ENCODE measurements around the gene TPMT. TPM values are rescaled to one million over a fixed set of nuclear protein-coding genes. Genes with fewer than 3 reads are reported as not detected.

The TPMT gene
- total and polyA plus RNA-seq, 12 donors, result 13.3 to 87.2 (median 20.1) TPM

DNA sequence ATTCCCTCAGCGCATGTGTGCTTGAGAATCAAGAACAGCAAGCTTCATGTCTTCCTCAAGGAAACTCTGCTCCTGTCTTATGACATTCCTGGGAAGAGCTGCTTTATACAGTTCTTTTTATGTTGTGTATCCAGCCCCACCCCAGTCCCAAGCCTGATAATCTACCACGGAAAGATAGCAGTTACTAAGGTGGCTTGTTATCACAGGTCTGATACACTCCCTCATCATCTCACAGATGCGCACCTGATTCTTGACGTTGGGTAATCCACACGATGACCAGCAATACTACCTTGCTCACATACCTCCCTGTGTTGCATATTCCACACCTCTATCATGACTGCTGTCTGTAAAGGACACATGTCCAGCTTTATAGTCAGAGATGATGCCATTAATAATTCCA lies 35.6 kb downstream of the TPMT start:
- no peak for TF ChIP-seq POLR2A (IDR thresholded peaks at IDR 0.05)
- TF ChIP-seq, protein P1, sequence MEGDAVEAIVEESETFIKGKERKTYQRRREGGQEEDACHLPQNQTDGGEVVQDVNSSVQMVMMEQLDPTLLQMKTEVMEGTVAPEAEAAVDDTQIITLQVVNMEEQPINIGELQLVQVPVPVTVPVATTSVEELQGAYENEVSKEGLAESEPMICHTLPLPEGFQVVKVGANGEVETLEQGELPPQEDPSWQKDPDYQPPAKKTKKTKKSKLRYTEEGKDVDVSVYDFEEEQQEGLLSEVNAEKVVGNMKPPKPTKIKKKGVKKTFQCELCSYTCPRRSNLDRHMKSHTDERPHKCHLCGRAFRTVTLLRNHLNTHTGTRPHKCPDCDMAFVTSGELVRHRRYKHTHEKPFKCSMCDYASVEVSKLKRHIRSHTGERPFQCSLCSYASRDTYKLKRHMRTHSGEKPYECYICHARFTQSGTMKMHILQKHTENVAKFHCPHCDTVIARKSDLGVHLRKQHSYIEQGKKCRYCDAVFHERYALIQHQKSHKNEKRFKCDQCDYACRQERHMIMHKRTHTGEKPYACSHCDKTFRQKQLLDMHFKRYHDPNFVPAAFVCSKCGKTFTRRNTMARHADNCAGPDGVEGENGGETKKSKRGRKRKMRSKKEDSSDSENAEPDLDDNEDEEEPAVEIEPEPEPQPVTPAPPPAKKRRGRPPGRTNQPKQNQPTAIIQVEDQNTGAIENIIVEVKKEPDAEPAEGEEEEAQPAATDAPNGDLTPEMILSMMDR (IDR thresholded peaks at IDR 0.05), result no peak
- Histone ChIP-seq H3K36me3 (replicated peaks in 1 of 2) (no peaks in the 10 kb centered on the region), H3K27me3 (no peaks in the 10 kb centered on the region), H3K9me3 (replicated peaks in 1 of 3) (no peaks in the 10 kb centered on the region), H3K4me1 (replicated peaks in 1 of 2) (peaks cover 5 to 6% of the 10 kb centered on the region in 2 donors), H3K4me3 (no peak overlapping the region), H3K27ac (no peak overlapping the region)
- 72 to 88% (median 82%) methylated on average over 5 of the region's 5 CpGs for WGBS, 4 donors
- no peak for DNase-seq
- intact Hi-C loops (cut with DNase I), result no loop called here

DNA sequence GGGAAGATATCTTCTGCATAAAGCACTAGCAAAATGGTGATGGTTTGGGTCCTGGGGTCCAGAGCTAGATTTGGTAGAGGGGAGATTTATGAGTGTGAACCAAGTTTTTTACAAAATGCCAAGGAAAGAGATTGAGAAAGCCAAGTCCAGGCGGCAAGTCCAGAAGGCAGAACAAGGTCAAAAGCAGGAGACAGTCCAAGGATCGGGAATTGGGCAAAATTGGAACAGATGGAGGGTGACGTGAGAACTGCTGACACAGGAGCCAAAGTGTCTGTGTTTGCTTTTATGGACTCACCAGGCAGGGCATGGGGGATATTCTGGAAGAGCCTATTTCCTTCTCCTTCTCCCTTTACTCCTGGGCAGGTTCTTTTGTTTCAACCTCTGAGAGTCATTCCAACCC lies 36.5 kb downstream of the TPMT start:
- WGBS, 4 donors, result 31 to 42% (median 36%) methylated on average over 3 of the region's 3 CpGs
- Histone ChIP-seq H3K36me3 (replicated peaks in 1 of 2) (no peaks in the 10 kb centered on the region), H3K4me3 (no peak overlapping the region), H3K27me3 (no peaks in the 10 kb centered on the region), H3K4me1 (replicated peaks in 1 of 2) (peaks cover 5 to 6% of the 10 kb centered on the region in 2 donors), H3K27ac (no peak overlapping the region), H3K9me3 (replicated peaks in 1 of 3) (no peaks in the 10 kb centered on the region)
- intact Hi-C loops (cut with DNase I), result no loop called here
- peak in 3 of 7 donors; percentile 17 to 33 (median 28) for DNase-seq
- no peak for TF ChIP-seq POLR2A (IDR thresholded peaks at IDR 0.05)
- TF ChIP-seq, protein P1 (IDR thresholded peaks at IDR 0.05), result no peak

DNA sequence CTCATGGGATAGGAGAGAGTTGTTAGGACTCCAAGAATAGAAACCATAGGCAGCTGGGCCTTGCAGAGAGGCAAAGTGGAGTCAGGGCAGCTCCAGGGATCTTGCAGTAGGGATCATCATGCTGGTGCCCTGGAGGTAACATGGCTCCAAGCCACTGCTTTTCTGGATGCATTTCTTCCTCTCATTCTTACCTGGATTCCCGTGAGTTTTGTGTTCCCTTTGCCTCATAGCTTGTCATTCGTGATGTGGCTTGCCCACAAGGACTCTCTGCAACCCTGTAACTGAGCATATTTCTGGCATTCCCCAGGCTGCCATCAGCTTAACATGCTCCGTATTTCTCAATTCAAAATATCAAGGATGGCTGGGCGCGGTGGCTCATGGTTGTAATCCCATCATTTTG lies 37.7 kb downstream of the TPMT start:
- WGBS, 4 donors, result 80 to 87% (median 84%) methylated on average over 5 of the region's 5 CpGs
- TF ChIP-seq, protein P1 (IDR thresholded peaks at IDR 0.05), result no peak
- TF ChIP-seq POLR2A (IDR thresholded peaks at IDR 0.05), result no peak
- H3K9me3 ChIP-seq (replicated peaks in 1 of 3), result no peaks in the 10 kb centered on the region
- no peak overlapping the region for H3K27ac ChIP-seq
- peaks cover 3% of the 10 kb centered on the region in 2 donors for H3K4me1 ChIP-seq (replicated peaks in 1 of 2)
- DNase-seq, result no peak
- intact Hi-C loops (cut with DNase I), result no loop called here
- no peak overlapping the region for H3K4me3 ChIP-seq
- H3K27me3 ChIP-seq, result no peaks in the 10 kb centered on the region
- H3K36me3 ChIP-seq (replicated peaks in 1 of 2), result no peaks in the 10 kb centered on the region

DNA sequence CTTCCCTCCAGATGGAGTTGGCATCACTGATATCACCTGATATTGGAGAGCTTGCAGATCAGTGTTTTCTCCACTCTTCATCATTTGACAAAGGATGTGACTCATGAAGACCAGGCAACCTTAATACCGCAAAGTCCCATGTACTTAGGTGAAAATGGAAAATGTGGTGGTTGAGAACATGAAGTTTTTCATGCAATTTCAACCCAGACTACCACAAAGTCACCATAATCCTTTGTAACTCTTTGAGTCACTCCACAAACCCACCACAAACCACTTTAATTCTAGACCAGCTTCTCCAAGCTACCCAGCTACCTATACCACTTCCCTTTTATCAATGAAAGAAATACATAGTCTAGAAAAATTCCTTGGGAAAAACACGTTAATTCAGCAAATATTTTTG lies 39.5 kb downstream of the TPMT start:
- no peaks in the 10 kb centered on the region for H3K9me3 ChIP-seq (replicated peaks in 1 of 3)
- H3K27ac ChIP-seq, result no peak overlapping the region
- intact Hi-C loops (cut with DNase I), result no loop called here
- DNase-seq, result no peak
- no peaks in the 10 kb centered on the region for H3K4me1 ChIP-seq (replicated peaks in 1 of 2)
- no peaks in the 10 kb centered on the region for H3K27me3 ChIP-seq
- WGBS, 4 donors, result 75 to 82% (median 76%) methylated on average over 2 of the region's 2 CpGs
- no peaks in the 10 kb centered on the region for H3K36me3 ChIP-seq (replicated peaks in 1 of 2)
- no peak overlapping the region for H3K4me3 ChIP-seq
- TF ChIP-seq, protein P1 (IDR thresholded peaks at IDR 0.05), result no peak
- no peak for TF ChIP-seq POLR2A (IDR thresholded peaks at IDR 0.05)
